ENCODE measurements around the gene CCL23.

CCL23 gene

GRCh38 chr17:36011201-36011600 is 6.6 kb downstream of the CCL23 start:
- Histone ChIP-seq H3K9me3 (ENCODE audit: control insufficient read depth, insufficient read depth, low read depth, low read length) (no peaks in the 10 kb centered on the region), H3K36me3 (ENCODE audit: control insufficient read depth in 2 of 2, insufficient read depth in 1 of 2, low read length in 2 of 2) (no peaks in the 10 kb centered on the region), H3K4me3 (ENCODE audit: low read depth, low read length) (no peak overlapping the region), H3K4me1 (ENCODE audit: control insufficient read depth, insufficient read depth, low read length) (no peaks in the 10 kb centered on the region), H3K27ac (ENCODE audit: extremely low read depth, low read depth, low read length) (no peak overlapping the region)
- POLR2A ChIA-PET, result no interaction called here
- CTCF ChIA-PET, result interaction anchor here (0.9 to 1.9 kb wide), 4 partner anchors 29 to 137 kb away, joined by 3 to 4 read pairs (median 4); no protein-coding TSS in a partner anchor
- TF ChIP-seq KLF8 (tag by site-specific recombination; IDR thresholded peaks at IDR 0.05) (no peak), HIC1 (tag by site-specific recombination; IDR thresholded peaks at IDR 0.05) (no peak)

- H3K4me1 ChIP-seq (ENCODE audit: control insufficient read depth, insufficient read depth, low read length), result no peaks in the 10 kb centered on the region
- no peak overlapping the region for H3K27ac ChIP-seq (ENCODE audit: extremely low read depth, low read depth, low read length)
- H3K4me3 ChIP-seq (ENCODE audit: low read depth, low read length), result no peak overlapping the region
- TF ChIP-seq ZNF280C (tag by site-specific recombination; IDR thresholded peaks at IDR 0.05) (no peak), ZNF266 (tag by site-specific recombination; IDR thresholded peaks at IDR 0.05; ENCODE audit: low read depth) (no peak), ZNF23 (tag by site-specific recombination; IDR thresholded peaks at IDR 0.05; ENCODE audit: borderline replicate concordance) (no peak), ZNF398 (tag by site-specific recombination; IDR thresholded peaks at IDR 0.05) (no peak), ZBTB7A (tag by site-specific recombination; IDR thresholded peaks at IDR 0.05; ENCODE audit: low read depth) (no peak), WT1 (tag by site-specific recombination; IDR thresholded peaks at IDR 0.05) (no peak)
- CTCF ChIA-PET, result interaction anchor here (0.6 to 2.2 kb wide), 12 partner anchors 10 to 249 kb away, joined by 3 to 9 read pairs (median 3); no protein-coding TSS in a partner anchor
- POLR2A ChIA-PET, result no interaction called here
- no peaks in the 10 kb centered on the region for H3K9me3 ChIP-seq (ENCODE audit: control insufficient read depth, insufficient read depth, low read depth, low read length)
- no peaks in the 10 kb centered on the region for H3K36me3 ChIP-seq (ENCODE audit: control insufficient read depth in 2 of 2, insufficient read depth in 1 of 2, low read length in 2 of 2)
These were observed 8.6 kb downstream of the CCL23 start for GRCh38 chr17:36008998-36009665.

GRCh38 chr17:36004594-36005108 is 13.1 kb downstream of the CCL23 start:
- H3K4me3 ChIP-seq (ENCODE audit: low read depth, low read length), result no peak overlapping the region

More at GRCh38 chr17:36004594-36005108, 13.1 kb downstream of the CCL23 start:
- CTCF ChIA-PET, result interaction anchor here (0.7 to 3.9 kb wide), 7 partner anchors 13 to 148 kb away, joined by 3 to 26 read pairs (median 6); partner anchors contain the start of gene CCL23
- no peak for TF ChIP-seq ATF2 (tag by site-specific recombination; IDR thresholded peaks at IDR 0.05; ENCODE audit: low read depth)
- TF ChIP-seq REST (tag by site-specific recombination; IDR thresholded peaks at IDR 0.05), result no peak
- Histone ChIP-seq H3K36me3 (ENCODE audit: control insufficient read depth in 2 of 2, insufficient read depth in 1 of 2, low read length in 2 of 2) (no peaks in the 10 kb centered on the region), H3K9me3 (ENCODE audit: control insufficient read depth, insufficient read depth, low read depth, low read length) (no peaks in the 10 kb centered on the region), H3K4me1 (ENCODE audit: control insufficient read depth, insufficient read depth, low read length) (0 out of 2 replicates have a peak, but pooled peaks cover 4% of the 10 kb centered on the region), H3K27ac (ENCODE audit: extremely low read depth, low read depth, low read length) (no peak overlapping the region)
- POLR2A ChIA-PET, result no interaction called here

Data from HEK293 (cell line).